ENCODE data around the gene SYCE3. TPM values are rescaled to one million over a fixed set of nuclear protein-coding genes. Genes with fewer than 3 reads are reported as not detected.

Gene SYCE3
- total and polyA plus RNA-seq, 2 experiments from 2014 or later, result not detected

DNA sequence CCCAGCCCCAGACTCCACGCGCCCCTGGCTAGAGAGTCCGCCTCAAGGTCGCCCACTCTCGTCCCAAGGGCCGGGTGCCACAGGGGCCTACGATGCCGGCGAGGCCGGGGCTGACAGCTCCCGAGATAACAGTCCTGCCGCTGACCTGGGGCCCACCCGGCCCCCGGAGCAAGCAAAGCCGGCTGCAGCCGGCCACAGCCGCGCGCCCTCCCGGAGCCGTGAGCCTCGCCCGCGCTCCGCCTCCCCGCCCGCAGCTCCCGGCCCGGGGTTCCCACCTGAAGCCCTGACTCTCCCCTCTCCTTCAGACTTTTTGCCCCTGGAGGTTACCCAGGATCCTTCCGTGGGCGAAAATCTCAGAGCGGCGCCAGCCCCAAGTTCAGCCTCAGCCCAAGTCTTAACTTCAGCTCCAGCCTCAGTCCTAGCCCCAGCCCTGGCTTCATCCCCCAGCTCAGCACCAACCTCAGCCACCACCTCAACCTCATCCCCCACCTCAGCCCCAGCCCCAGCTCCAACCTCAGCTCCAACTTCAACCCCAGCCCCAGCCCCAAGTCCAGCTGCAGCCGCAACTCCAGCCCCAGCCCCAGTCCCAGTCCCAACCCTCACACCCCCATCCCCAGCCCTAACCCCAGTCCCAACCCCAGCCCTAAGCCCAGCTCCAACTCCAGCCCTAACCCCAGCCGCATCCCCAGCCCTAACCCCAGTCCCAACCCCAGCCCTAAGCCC, 15.3 kb downstream of the SYCE3 start:
- no peaks in the 10 kb centered on the region for H3K4me1 Mint-ChIP-seq
- no peak overlapping the region for H3K27ac Mint-ChIP-seq
- Histone ChIP-seq H3K36me3 (ENCODE audit: insufficient read depth) (no peaks in the 10 kb centered on the region), H3K4me3 (no peak overlapping the region), H4K20me1 (replicated peaks; ENCODE audit: insufficient read depth) (no peaks in the 10 kb centered on the region), H3K27ac (ENCODE audit: low read depth) (no peak overlapping the region), H2AFZ (no peak overlapping the region), H3F3A (replicated peaks; ENCODE audit: low read depth) (peaks cover 7% of the 10 kb centered on the region; the same call in 1 of the 2 replicates), H3K27me3 (ENCODE audit: insufficient read depth) (peaks cover 39% of the 10 kb centered on the region), H3K9me2 (ENCODE audit: insufficient read depth) (no peaks in the 10 kb centered on the region), H3K4me1 (ENCODE audit: insufficient read depth) (no peaks in the 10 kb centered on the region; the same call in 1 of the 2 replicates), H3K4me2 (no peak overlapping the region), H3K79me2 (replicated peaks; ENCODE audit: insufficient read depth) (no peaks in the 10 kb centered on the region)
- H3K9me3 Mint-ChIP-seq, result no peaks in the 10 kb centered on the region
- no peaks in the 10 kb centered on the region for H3K36me3 Mint-ChIP-seq (ENCODE audit: low read depth)
- no peak for DNase-seq (ENCODE audit: low spot score)
- no peak overlapping the region for H3K4me3 Mint-ChIP-seq
- H3K27me3 Mint-ChIP-seq (ENCODE audit: insufficient read depth, low read depth, poor library complexity), result peaks cover 35% of the 10 kb centered on the region
- ATAC-seq, result peak; percentile 3; the same call in 1 of the 3 replicates
- TF ChIP-seq, protein P1, sequence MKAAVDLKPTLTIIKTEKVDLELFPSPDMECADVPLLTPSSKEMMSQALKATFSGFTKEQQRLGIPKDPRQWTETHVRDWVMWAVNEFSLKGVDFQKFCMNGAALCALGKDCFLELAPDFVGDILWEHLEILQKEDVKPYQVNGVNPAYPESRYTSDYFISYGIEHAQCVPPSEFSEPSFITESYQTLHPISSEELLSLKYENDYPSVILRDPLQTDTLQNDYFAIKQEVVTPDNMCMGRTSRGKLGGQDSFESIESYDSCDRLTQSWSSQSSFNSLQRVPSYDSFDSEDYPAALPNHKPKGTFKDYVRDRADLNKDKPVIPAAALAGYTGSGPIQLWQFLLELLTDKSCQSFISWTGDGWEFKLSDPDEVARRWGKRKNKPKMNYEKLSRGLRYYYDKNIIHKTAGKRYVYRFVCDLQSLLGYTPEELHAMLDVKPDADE (IDR thresholded peaks at IDR 0.05), result no peak
- TF ChIP-seq EZH2 (IDR thresholded peaks at IDR 0.05; ENCODE audit: low read depth, unreplicated experiment) (no peak), POLR2AphosphoS5 (IDR thresholded peaks at IDR 0.05; ENCODE audit: low read depth) (no peak), ZNF114 (CRISPR knock-in tag; IDR thresholded peaks at IDR 0.05) (no peak), STAT1 (IDR thresholded peaks at IDR 0.05; ENCODE audit: unreplicated experiment) (no peak), ZNF331 (CRISPR knock-in tag; IDR thresholded peaks at IDR 0.05; ENCODE audit: low read depth) (no peak), JUNB (IDR thresholded peaks at IDR 0.05; ENCODE audit: unreplicated experiment) (no peak), NANOG (IDR thresholded peaks at IDR 0.05; ENCODE audit: borderline replicate concordance) (no peak), EZH2phosphoT487 (IDR thresholded peaks at IDR 0.05; ENCODE audit: unreplicated experiment) (no peak), REST (IDR thresholded peaks at IDR 0.05; ENCODE audit: unreplicated experiment) (no peak), CREB1 (CRISPR knock-in tag; IDR thresholded peaks at IDR 0.05; ENCODE audit: low read depth) (no peak)
- TF ChIP-seq, protein P2, sequence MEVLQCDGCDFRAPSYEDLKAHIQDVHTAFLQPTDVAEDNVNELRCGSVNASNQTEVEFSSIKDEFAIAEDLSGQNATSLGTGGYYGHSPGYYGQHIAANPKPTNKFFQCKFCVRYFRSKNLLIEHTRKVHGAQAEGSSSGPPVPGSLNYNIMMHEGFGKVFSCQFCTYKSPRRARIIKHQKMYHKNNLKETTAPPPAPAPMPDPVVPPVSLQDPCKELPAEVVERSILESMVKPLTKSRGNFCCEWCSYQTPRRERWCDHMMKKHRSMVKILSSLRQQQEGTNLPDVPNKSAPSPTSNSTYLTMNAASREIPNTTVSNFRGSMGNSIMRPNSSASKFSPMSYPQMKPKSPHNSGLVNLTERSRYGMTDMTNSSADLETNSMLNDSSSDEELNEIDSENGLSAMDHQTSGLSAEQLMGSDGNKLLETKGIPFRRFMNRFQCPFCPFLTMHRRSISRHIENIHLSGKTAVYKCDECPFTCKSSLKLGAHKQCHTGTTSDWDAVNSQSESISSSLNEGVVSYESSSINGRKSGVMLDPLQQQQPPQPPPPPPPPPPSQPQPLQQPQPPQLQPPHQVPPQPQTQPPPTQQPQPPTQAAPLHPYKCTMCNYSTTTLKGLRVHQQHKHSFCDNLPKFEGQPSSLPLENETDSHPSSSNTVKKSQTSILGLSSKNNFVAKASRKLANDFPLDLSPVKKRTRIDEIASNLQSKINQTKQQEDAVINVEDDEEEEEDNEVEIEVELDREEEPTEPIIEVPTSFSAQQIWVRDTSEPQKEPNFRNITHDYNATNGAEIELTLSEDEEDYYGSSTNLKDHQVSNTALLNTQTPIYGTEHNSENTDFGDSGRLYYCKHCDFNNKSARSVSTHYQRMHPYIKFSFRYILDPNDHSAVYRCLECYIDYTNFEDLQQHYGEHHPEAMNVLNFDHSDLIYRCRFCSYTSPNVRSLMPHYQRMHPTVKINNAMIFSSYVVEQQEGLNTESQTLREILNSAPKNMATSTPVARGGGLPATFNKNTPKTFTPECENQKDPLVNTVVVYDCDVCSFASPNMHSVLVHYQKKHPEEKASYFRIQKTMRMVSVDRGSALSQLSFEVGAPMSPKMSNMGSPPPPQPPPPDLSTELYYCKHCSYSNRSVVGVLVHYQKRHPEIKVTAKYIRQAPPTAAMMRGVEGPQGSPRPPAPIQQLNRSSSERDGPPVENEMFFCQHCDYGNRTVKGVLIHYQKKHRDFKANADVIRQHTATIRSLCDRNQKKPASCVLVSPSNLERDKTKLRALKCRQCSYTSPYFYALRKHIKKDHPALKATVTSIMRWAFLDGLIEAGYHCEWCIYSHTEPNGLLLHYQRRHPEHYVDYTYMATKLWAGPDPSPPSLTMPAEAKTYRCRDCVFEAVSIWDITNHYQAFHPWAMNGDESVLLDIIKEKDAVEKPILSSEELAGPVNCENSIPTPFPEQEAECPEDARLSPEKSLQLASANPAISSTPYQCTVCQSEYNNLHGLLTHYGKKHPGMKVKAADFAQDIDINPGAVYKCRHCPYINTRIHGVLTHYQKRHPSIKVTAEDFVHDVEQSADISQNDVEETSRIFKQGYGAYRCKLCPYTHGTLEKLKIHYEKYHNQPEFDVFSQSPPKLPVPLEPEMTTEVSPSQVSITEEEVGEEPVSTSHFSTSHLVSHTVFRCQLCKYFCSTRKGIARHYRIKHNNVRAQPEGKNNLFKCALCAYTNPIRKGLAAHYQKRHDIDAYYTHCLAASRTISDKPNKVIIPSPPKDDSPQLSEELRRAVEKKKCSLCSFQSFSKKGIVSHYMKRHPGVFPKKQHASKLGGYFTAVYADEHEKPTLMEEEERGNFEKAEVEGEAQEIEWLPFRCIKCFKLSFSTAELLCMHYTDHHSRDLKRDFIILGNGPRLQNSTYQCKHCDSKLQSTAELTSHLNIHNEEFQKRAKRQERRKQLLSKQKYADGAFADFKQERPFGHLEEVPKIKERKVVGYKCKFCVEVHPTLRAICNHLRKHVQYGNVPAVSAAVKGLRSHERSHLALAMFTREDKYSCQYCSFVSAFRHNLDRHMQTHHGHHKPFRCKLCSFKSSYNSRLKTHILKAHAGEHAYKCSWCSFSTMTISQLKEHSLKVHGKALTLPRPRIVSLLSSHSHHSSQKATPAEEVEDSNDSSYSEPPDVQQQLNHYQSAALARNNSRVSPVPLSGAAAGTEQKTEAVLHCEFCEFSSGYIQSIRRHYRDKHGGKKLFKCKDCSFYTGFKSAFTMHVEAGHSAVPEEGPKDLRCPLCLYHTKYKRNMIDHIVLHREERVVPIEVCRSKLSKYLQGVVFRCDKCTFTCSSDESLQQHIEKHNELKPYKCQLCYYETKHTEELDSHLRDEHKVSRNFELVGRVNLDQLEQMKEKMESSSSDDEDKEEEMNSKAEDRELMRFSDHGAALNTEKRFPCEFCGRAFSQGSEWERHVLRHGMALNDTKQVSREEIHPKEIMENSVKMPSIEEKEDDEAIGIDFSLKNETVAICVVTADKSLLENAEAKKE (CRISPR knock-in tag; IDR thresholded peaks at IDR 0.05), result no peak
- TF ChIP-seq, protein P3, sequence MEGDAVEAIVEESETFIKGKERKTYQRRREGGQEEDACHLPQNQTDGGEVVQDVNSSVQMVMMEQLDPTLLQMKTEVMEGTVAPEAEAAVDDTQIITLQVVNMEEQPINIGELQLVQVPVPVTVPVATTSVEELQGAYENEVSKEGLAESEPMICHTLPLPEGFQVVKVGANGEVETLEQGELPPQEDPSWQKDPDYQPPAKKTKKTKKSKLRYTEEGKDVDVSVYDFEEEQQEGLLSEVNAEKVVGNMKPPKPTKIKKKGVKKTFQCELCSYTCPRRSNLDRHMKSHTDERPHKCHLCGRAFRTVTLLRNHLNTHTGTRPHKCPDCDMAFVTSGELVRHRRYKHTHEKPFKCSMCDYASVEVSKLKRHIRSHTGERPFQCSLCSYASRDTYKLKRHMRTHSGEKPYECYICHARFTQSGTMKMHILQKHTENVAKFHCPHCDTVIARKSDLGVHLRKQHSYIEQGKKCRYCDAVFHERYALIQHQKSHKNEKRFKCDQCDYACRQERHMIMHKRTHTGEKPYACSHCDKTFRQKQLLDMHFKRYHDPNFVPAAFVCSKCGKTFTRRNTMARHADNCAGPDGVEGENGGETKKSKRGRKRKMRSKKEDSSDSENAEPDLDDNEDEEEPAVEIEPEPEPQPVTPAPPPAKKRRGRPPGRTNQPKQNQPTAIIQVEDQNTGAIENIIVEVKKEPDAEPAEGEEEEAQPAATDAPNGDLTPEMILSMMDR (conservative IDR thresholded peaks at IDR 0.05; ENCODE audit: low read depth in 2 of 2), result no peak

Data from GM23338 (cell line).